ENCODE measurements around the gene PAF1.

DNA sequence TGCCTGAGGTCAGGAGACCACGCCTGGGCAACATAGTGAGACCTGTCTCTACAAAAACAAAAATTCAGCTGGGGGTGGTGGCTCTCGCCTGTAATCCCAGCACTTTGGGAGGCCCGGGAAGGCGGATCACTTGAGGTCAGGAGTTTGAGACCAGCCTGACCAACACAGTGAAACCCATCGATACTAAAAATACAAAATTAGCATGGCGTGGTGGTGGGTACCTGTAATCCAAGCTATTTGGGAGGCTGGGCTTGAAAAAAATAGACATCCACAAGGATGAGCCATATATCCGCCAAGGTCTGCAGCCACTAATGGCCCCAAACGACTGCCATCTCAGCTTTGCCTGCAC lies 41.7 kb upstream of the PAF1 start:
- TF ChIP-seq, protein P1, sequence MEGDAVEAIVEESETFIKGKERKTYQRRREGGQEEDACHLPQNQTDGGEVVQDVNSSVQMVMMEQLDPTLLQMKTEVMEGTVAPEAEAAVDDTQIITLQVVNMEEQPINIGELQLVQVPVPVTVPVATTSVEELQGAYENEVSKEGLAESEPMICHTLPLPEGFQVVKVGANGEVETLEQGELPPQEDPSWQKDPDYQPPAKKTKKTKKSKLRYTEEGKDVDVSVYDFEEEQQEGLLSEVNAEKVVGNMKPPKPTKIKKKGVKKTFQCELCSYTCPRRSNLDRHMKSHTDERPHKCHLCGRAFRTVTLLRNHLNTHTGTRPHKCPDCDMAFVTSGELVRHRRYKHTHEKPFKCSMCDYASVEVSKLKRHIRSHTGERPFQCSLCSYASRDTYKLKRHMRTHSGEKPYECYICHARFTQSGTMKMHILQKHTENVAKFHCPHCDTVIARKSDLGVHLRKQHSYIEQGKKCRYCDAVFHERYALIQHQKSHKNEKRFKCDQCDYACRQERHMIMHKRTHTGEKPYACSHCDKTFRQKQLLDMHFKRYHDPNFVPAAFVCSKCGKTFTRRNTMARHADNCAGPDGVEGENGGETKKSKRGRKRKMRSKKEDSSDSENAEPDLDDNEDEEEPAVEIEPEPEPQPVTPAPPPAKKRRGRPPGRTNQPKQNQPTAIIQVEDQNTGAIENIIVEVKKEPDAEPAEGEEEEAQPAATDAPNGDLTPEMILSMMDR (IDR thresholded peaks at IDR 0.05; ENCODE audit: borderline replicate concordance, extremely low read depth, low read length, poor library complexity, severe bottlenecking): no peak
- TF ChIP-seq EZH2 (IDR thresholded peaks at IDR 0.05; ENCODE audit: borderline replicate concordance, low read depth, low read length, severe bottlenecking): no peak

Measured in DND-41 (cell line).